NOMO-1 treated with DMSO at 0.1 percent for 48 hours (cell line): ENCODE results near the gene SLC24A4.
A peak's percentile ranks its signal among the peaks of the same experiment; 100 is the strongest.
"Not testable (repeated sequence)": the region's sequence is repeated elsewhere in the genome, so short reads cannot be mapped to it uniquely, and the experiment has no call there.

Source experiments
- DNase-seq: peaks from one replicate; lab custom pipeline; 2025; ENCODE audit not compliant: unreplicated experiment; lab: John Stamatoyannopoulos, UW

Gene SLC24A4

GRCh38 chr14:92400579-92401444 is 77.8 kb downstream of the SLC24A4 start:
- DNase-seq = peak; percentile 96

- DNase-seq = no peak
Observed at GRCh38 chr14:92401561-92401960, 78.6 kb downstream of the SLC24A4 start.

GRCh38 chr14:92402500-92402899 is 79.5 kb downstream of the SLC24A4 start:
- DNase-seq = not testable (repeated sequence)

- DNase-seq = no peak
Observed at GRCh38 chr14:92404018-92404417, 81.1 kb downstream of the SLC24A4 start.

- no peak for DNase-seq
Observed at GRCh38 chr14:92404421-92404820, 81.5 kb downstream of the SLC24A4 start.

- DNase-seq = no peak
Observed at GRCh38 chr14:92404938-92405337, 82.0 kb downstream of the SLC24A4 start.

GRCh38 chr14:92407410-92407809 is 84.4 kb downstream of the SLC24A4 start:
- peak; percentile 92 for DNase-seq

- no peak for DNase-seq
Observed at GRCh38 chr14:92409043-92409442, 86.1 kb downstream of the SLC24A4 start.

GRCh38 chr14:92411135-92411534 is 88.2 kb downstream of the SLC24A4 start:
- DNase-seq = no peak

GRCh38 chr14:92411941-92412340 is 89.0 kb downstream of the SLC24A4 start:
- DNase-seq = no peak

GRCh38 chr14:92412912-92413311 is 89.9 kb downstream of the SLC24A4 start:
- no peak for DNase-seq

- no peak for DNase-seq
Observed at GRCh38 chr14:92413379-92413778, 90.4 kb downstream of the SLC24A4 start.

GRCh38 chr14:92414690-92415445 is 91.9 kb downstream of the SLC24A4 start:
- peak; percentile 74 for DNase-seq

GRCh38 chr14:92415969-92416368 is 93.0 kb downstream of the SLC24A4 start:
- no peak for DNase-seq

- no peak for DNase-seq
Observed at GRCh38 chr14:92416544-92416943, 93.6 kb downstream of the SLC24A4 start.

GRCh38 chr14:92417759-92418158 is 94.8 kb downstream of the SLC24A4 start:
- peak; percentile 87 for DNase-seq

GRCh38 chr14:92421751-92422150 is 98.8 kb downstream of the SLC24A4 start:
- no peak for DNase-seq

- no peak for DNase-seq
Observed at GRCh38 chr14:92425101-92425500, 102.1 kb downstream of the SLC24A4 start.

- DNase-seq = peak; percentile 26
Observed at GRCh38 chr14:92426237-92426636, 103.3 kb downstream of the SLC24A4 start.

GRCh38 chr14:92427096-92427495 is 104.1 kb downstream of the SLC24A4 start:
- DNase-seq = no peak

GRCh38 chr14:92430686-92431085 is 107.7 kb downstream of the SLC24A4 start:
- DNase-seq = no peak

- no peak for DNase-seq
Observed at GRCh38 chr14:92431199-92431725, 108.3 kb downstream of the SLC24A4 start.
